ENCODE measurements around the gene UNC79.

Gene UNC79

GRCh38 chr14:93564918-93565317 lies 134.2 kb downstream of the UNC79 start:
- Histone ChIP-seq H3K4me2 (ENCODE audit: insufficient read depth, low read length, poor library complexity, severe bottlenecking) (no peak overlapping the region), H3K4me1 (ENCODE audit: control insufficient read depth in 2 of 2, insufficient read depth in 1 of 2, low read depth in 1 of 2, low read length in 2 of 2) (peaks cover 0 to 2% of the 10 kb centered on the region in 2 donors), H3K23ac (ENCODE audit: low read depth, low read length, poor library complexity) (no peak overlapping the region), H2BK15ac (ENCODE audit: low read length) (no peak overlapping the region), H2BK12ac (ENCODE audit: low read length) (no peak overlapping the region), H3K27ac (replicated peaks; ENCODE audit: low read length) (no peak overlapping the region), H4K8ac (ENCODE audit: low read depth, low read length) (no peak overlapping the region), H2BK5ac (ENCODE audit: low read length) (no peak overlapping the region), H2AK5ac (ENCODE audit: low read depth, low read length) (no peak overlapping the region), H2AFZ (ENCODE audit: low read length) (no peak overlapping the region), H3K4me3 (ENCODE audit: low read length in 2 of 2) (no peak overlapping the region), H3K36me3 (replicated peaks in 1 of 2; ENCODE audit: control insufficient read depth in 2 of 2, insufficient read depth in 2 of 2, low read length in 2 of 2) (no peaks in the 10 kb centered on the region), H3K9ac (ENCODE audit: low read depth, low read length, poor library complexity) (no peak overlapping the region), H3K18ac (ENCODE audit: low read length) (no peak overlapping the region), H3K14ac (ENCODE audit: low read length) (no peak overlapping the region), H4K91ac (ENCODE audit: low read depth, low read length, poor library complexity) (no peak overlapping the region), H3K79me1 (ENCODE audit: low read depth, low read length) (no peaks in the 10 kb centered on the region), H2BK120ac (ENCODE audit: low read depth, low read length) (no peak overlapping the region), H3K4ac (ENCODE audit: low read length) (no peak overlapping the region), H3K27me3 (ENCODE audit: control insufficient read depth in 3 of 3, insufficient read depth in 3 of 3, low read depth in 1 of 3, low read length in 3 of 3) (no peaks in the 10 kb centered on the region), H3K9me3 (replicated peaks in 1 of 2; ENCODE audit: control insufficient read depth in 2 of 2, insufficient read depth in 1 of 2, low read depth in 1 of 2, low read length in 2 of 2) (no peaks in the 10 kb centered on the region)
- no CpG with 5 or more reads among the region's 9 CpGs for WGBS, 2 donors (ENCODE audit: extremely low coverage in 2 of 2, insufficient read length in 2 of 2, insufficient replicate concordance in 1 of 2)
- DNase-seq (ENCODE audit: low spot score), result no peak

GRCh38 chr14:93566065-93566693 lies 135.4 kb downstream of the UNC79 start:
- H2AK5ac ChIP-seq (ENCODE audit: low read depth, low read length), result no peak overlapping the region
- no peak overlapping the region for H3K14ac ChIP-seq (ENCODE audit: low read length)
- no peak overlapping the region for H3K27ac ChIP-seq (replicated peaks; ENCODE audit: low read length)
- no peak overlapping the region for H2BK15ac ChIP-seq (ENCODE audit: low read length)
- no peak overlapping the region for H3K4me3 ChIP-seq (ENCODE audit: low read length in 2 of 2)
- H4K91ac ChIP-seq (ENCODE audit: low read depth, low read length, poor library complexity), result no peak overlapping the region
- peaks cover 0 to 2% of the 10 kb centered on the region in 2 donors for H3K4me1 ChIP-seq (ENCODE audit: control insufficient read depth in 2 of 2, insufficient read depth in 1 of 2, low read depth in 1 of 2, low read length in 2 of 2)
- H4K8ac ChIP-seq (ENCODE audit: low read depth, low read length), result no peak overlapping the region
- H3K9me3 ChIP-seq (replicated peaks in 1 of 2; ENCODE audit: control insufficient read depth in 2 of 2, insufficient read depth in 1 of 2, low read depth in 1 of 2, low read length in 2 of 2), result no peaks in the 10 kb centered on the region
- H3K9ac ChIP-seq (ENCODE audit: low read depth, low read length, poor library complexity), result no peak overlapping the region
- no peak for DNase-seq (ENCODE audit: low spot score)
- H3K36me3 ChIP-seq (replicated peaks in 1 of 2; ENCODE audit: control insufficient read depth in 2 of 2, insufficient read depth in 2 of 2, low read length in 2 of 2), result no peaks in the 10 kb centered on the region
- H3K79me1 ChIP-seq (ENCODE audit: low read depth, low read length), result no peaks in the 10 kb centered on the region
- no peak overlapping the region for H2BK12ac ChIP-seq (ENCODE audit: low read length)
- no peak overlapping the region for H2BK120ac ChIP-seq (ENCODE audit: low read depth, low read length)
- no peak overlapping the region for H2AFZ ChIP-seq (ENCODE audit: low read length)
- no peak overlapping the region for H3K4me2 ChIP-seq (ENCODE audit: insufficient read depth, low read length, poor library complexity, severe bottlenecking)
- no peak overlapping the region for H2BK5ac ChIP-seq (ENCODE audit: low read length)
- H3K18ac ChIP-seq (ENCODE audit: low read length), result no peak overlapping the region
- WGBS, 2 donors (ENCODE audit: extremely low coverage in 2 of 2, insufficient read length in 2 of 2, insufficient replicate concordance in 1 of 2), result no CpG with 5 or more reads among the region's 10 CpGs
- no peak overlapping the region for H3K23ac ChIP-seq (ENCODE audit: low read depth, low read length, poor library complexity)
- no peak overlapping the region for H3K4ac ChIP-seq (ENCODE audit: low read length)
- no peaks in the 10 kb centered on the region for H3K27me3 ChIP-seq (ENCODE audit: control insufficient read depth in 3 of 3, insufficient read depth in 3 of 3, low read depth in 1 of 3, low read length in 3 of 3)

- Histone ChIP-seq H2BK120ac (ENCODE audit: low read depth, low read length) (no peak overlapping the region), H3K14ac (ENCODE audit: low read length) (no peak overlapping the region), H3K9me3 (replicated peaks in 1 of 2; ENCODE audit: control insufficient read depth in 2 of 2, insufficient read depth in 1 of 2, low read depth in 1 of 2, low read length in 2 of 2) (no peaks in the 10 kb centered on the region), H4K91ac (ENCODE audit: low read depth, low read length, poor library complexity) (no peak overlapping the region), H3K9ac (ENCODE audit: low read depth, low read length, poor library complexity) (no peak overlapping the region), H4K8ac (ENCODE audit: low read depth, low read length) (no peak overlapping the region), H3K4ac (ENCODE audit: low read length) (no peak overlapping the region), H2BK5ac (ENCODE audit: low read length) (no peak overlapping the region), H3K4me3 (ENCODE audit: low read length in 2 of 2) (no peak overlapping the region), H3K36me3 (replicated peaks in 1 of 2; ENCODE audit: control insufficient read depth in 2 of 2, insufficient read depth in 2 of 2, low read length in 2 of 2) (no peaks in the 10 kb centered on the region), H2BK15ac (ENCODE audit: low read length) (no peak overlapping the region), H3K4me1 (ENCODE audit: control insufficient read depth in 2 of 2, insufficient read depth in 1 of 2, low read depth in 1 of 2, low read length in 2 of 2) (no peaks in the 10 kb centered on the region), H3K79me1 (ENCODE audit: low read depth, low read length) (no peaks in the 10 kb centered on the region), H2AFZ (ENCODE audit: low read length) (no peak overlapping the region), H2BK12ac (ENCODE audit: low read length) (no peak overlapping the region), H3K27ac (replicated peaks; ENCODE audit: low read length) (no peak overlapping the region), H3K4me2 (ENCODE audit: insufficient read depth, low read length, poor library complexity, severe bottlenecking) (no peak overlapping the region), H3K18ac (ENCODE audit: low read length) (no peak overlapping the region), H2AK5ac (ENCODE audit: low read depth, low read length) (no peak overlapping the region), H3K23ac (ENCODE audit: low read depth, low read length, poor library complexity) (no peak overlapping the region), H3K27me3 (ENCODE audit: control insufficient read depth in 3 of 3, insufficient read depth in 3 of 3, low read depth in 1 of 3, low read length in 3 of 3) (no peaks in the 10 kb centered on the region)
- no peak for DNase-seq (ENCODE audit: low spot score)
- no CpG with 5 or more reads among the region's 5 CpGs for WGBS, 2 donors (ENCODE audit: extremely low coverage in 2 of 2, insufficient read length in 2 of 2, insufficient replicate concordance in 1 of 2)
Observed at GRCh38 chr14:93571275-93571674, 140.5 kb downstream of the UNC79 start.

GRCh38 chr14:93579178-93579577 lies 148.4 kb downstream of the UNC79 start:
- H3K4me1 ChIP-seq (ENCODE audit: control insufficient read depth in 2 of 2, insufficient read depth in 1 of 2, low read depth in 1 of 2, low read length in 2 of 2), result peaks cover 0 to 3% of the 10 kb centered on the region in 2 donors
- H3K9ac ChIP-seq (ENCODE audit: low read depth, low read length, poor library complexity), result no peak overlapping the region
- H2BK15ac ChIP-seq (ENCODE audit: low read length), result no peak overlapping the region
- no peak overlapping the region for H4K8ac ChIP-seq (ENCODE audit: low read depth, low read length)
- H2AFZ ChIP-seq (ENCODE audit: low read length), result no peak overlapping the region
- no peaks in the 10 kb centered on the region for H3K27me3 ChIP-seq (ENCODE audit: control insufficient read depth in 3 of 3, insufficient read depth in 3 of 3, low read depth in 1 of 3, low read length in 3 of 3)
- H3K23ac ChIP-seq (ENCODE audit: low read depth, low read length, poor library complexity), result no peak overlapping the region
- no peak overlapping the region for H3K18ac ChIP-seq (ENCODE audit: low read length)
- WGBS, 2 donors (ENCODE audit: extremely low coverage in 2 of 2, insufficient read length in 2 of 2, insufficient replicate concordance in 1 of 2), result no CpG with 5 or more reads among the region's 3 CpGs
- H2AK5ac ChIP-seq (ENCODE audit: low read depth, low read length), result no peak overlapping the region
- DNase-seq (ENCODE audit: low spot score), result no peak
- H2BK5ac ChIP-seq (ENCODE audit: low read length), result no peak overlapping the region
- no peak overlapping the region for H3K4me3 ChIP-seq (ENCODE audit: low read length in 2 of 2)
- H2BK120ac ChIP-seq (ENCODE audit: low read depth, low read length), result no peak overlapping the region
- no peaks in the 10 kb centered on the region for H3K36me3 ChIP-seq (replicated peaks in 1 of 2; ENCODE audit: control insufficient read depth in 2 of 2, insufficient read depth in 2 of 2, low read length in 2 of 2)
- no peak overlapping the region for H3K4ac ChIP-seq (ENCODE audit: low read length)
- H3K4me2 ChIP-seq (ENCODE audit: insufficient read depth, low read length, poor library complexity, severe bottlenecking), result no peak overlapping the region
- H3K14ac ChIP-seq (ENCODE audit: low read length), result no peak overlapping the region
- H3K79me1 ChIP-seq (ENCODE audit: low read depth, low read length), result no peaks in the 10 kb centered on the region
- H3K27ac ChIP-seq (replicated peaks; ENCODE audit: low read length), result no peak overlapping the region
- H3K9me3 ChIP-seq (replicated peaks in 1 of 2; ENCODE audit: control insufficient read depth in 2 of 2, insufficient read depth in 1 of 2, low read depth in 1 of 2, low read length in 2 of 2), result no peaks in the 10 kb centered on the region
- H4K91ac ChIP-seq (ENCODE audit: low read depth, low read length, poor library complexity), result no peak overlapping the region
- H2BK12ac ChIP-seq (ENCODE audit: low read length), result no peak overlapping the region

All from neuronal stem cell (in vitro differentiated cells).